Uterus (tissue), 4 donors: ENCODE data around the gene BANK1. TPM values are rescaled to one million over a fixed set of nuclear protein-coding genes. Genes with fewer than 3 reads are reported as not detected.

Experiments
- DNase-seq, 2 donors: peaks; one replicate each; pipeline ENCODE4 v3.0.0-alpha.2; 2019 to 2020
- H3K27ac ChIP-seq, 2 donors: fragments of 200-600 bp; sonication (generic); 1 replicate in 1 of 2; 2 replicates in 1 of 2; pipeline ENCODE4 v1.5.1; 2016 to 2018
- H3K27me3 ChIP-seq, 2 donors: fragments of 200-600 bp; sonication (generic); one replicate each; pipeline ENCODE4 v1.5.1; 2018 to 2019; ENCODE audit warnings: control low read depth in 1 of 2
- H3K36me3 ChIP-seq, 2 donors: fragments of 200-600 bp; sonication (generic); one replicate each; pipeline ENCODE4 v1.5.1; 2019; ENCODE audit warnings: control low read depth in 1 of 2
- H3K4me1 ChIP-seq, 2 donors: fragments of 200-600 bp; sonication (generic); one replicate each; pipeline ENCODE4 v1.5.1; 2018 to 2019; ENCODE audit warnings: control low read depth in 1 of 2
- H3K4me3 ChIP-seq, 2 donors: fragments of 200-600 bp; sonication (generic); 1 replicate in 1 of 2; 2 replicates in 1 of 2; pipeline ENCODE4 v1.5.1; 2018 to 2019; ENCODE audit warnings: mild to moderate bottlenecking in 1 of 2
- H3K9me3 ChIP-seq, 2 donors: fragments of 200-600 bp; sonication (generic); one replicate each; pipeline ENCODE4 v1.5.1; 2019; ENCODE audit warnings: control low read depth in 1 of 2
- CTCF ChIP-seq, 4 experiments: fragments of 200-600 bp in 2 of 4; fragments of 450-650 bp in 2 of 4; sonication (generic) in 2 of 4; IDR thresholded peaks; one replicate each; pipeline ENCODE4 v1.5.1; 2016 to 2019; ENCODE audit warnings: antibody characterized with exemption in 4 of 4, mild to moderate bottlenecking in 2 of 4, moderate library complexity in 1 of 4
- POLR2A ChIP-seq, 2 donors: fragments of 450-650 bp; IDR thresholded peaks; one replicate each; pipeline ENCODE4 v1.6.1; 2016; ENCODE audit warnings: antibody characterized with exemption in 2 of 2, mild to moderate bottlenecking in 1 of 2, moderate library complexity in 1 of 2
- intact Hi-C: fragments of 100-400 bp; cut with DNase I; formaldehyde crosslinking; loops from one replicate; pipeline ENCODE4 v1.15.1; 2023; ENCODE audit warnings: low total_unique reads
- total RNA-seq, 4 donors: library from RNA; depleted of rRNA in 3 of 4; stranded (reverse); fragments of >200 nt in 3 of 4; gene quantifications; one replicate each; pipeline versions ENCODE4 v1.1.0 to v1.2.4, GENCODE V29; 2014 to 2023
- donor health status: DM: yes; HTN: yes; CAD: no.

The BANK1 gene
- total RNA-seq, 4 donors from 2014 or later, result 0.49 to 3.1 (median 0.59) TPM; not detected in 1

- Histone ChIP-seq H3K4me3 (no peak overlapping the region), H3K4me1 (no peaks in the 10 kb centered on the region), H3K9me3 (no peaks in the 10 kb centered on the region), H3K27me3 (no peaks in the 10 kb centered on the region), H3K27ac (no peak overlapping the region), H3K36me3 (no peaks in the 10 kb centered on the region)
- TF ChIP-seq POLR2A (IDR thresholded peaks at IDR 0.05) (no peak), CTCF (IDR thresholded peaks at IDR 0.05) (no peak)
- intact Hi-C loops, result no loop called here
- DNase-seq, result no peak
These were observed 289.7 kb downstream of the BANK1 start for GRCh38 chr4:102080184-102080583.

- no peak overlapping the region for H3K4me3 ChIP-seq
- TF ChIP-seq POLR2A (IDR thresholded peaks at IDR 0.05), result no peak
- no peak for TF ChIP-seq CTCF (IDR thresholded peaks at IDR 0.05)
- H3K36me3 ChIP-seq, result no peaks in the 10 kb centered on the region
- intact Hi-C loops, result no loop called here
- H3K27ac ChIP-seq, result no peak overlapping the region
- no peaks in the 10 kb centered on the region for H3K27me3 ChIP-seq
- H3K9me3 ChIP-seq, result no peaks in the 10 kb centered on the region
- no peak for DNase-seq
- H3K4me1 ChIP-seq, result no peaks in the 10 kb centered on the region
These were observed 299.5 kb downstream of the BANK1 start for GRCh38 chr4:102089850-102090621.

- H3K4me3 ChIP-seq, result no peak overlapping the region
- no peaks in the 10 kb centered on the region for H3K36me3 ChIP-seq
- no peak overlapping the region for H3K27ac ChIP-seq
- no peaks in the 10 kb centered on the region for H3K4me1 ChIP-seq
- no peaks in the 10 kb centered on the region for H3K27me3 ChIP-seq
- no peaks in the 10 kb centered on the region for H3K9me3 ChIP-seq
- DNase-seq, result no peak
- intact Hi-C loops, result no loop called here
- no peak for TF ChIP-seq POLR2A (IDR thresholded peaks at IDR 0.05)
- no peak for TF ChIP-seq CTCF (IDR thresholded peaks at IDR 0.05)
These were observed 301.1 kb downstream of the BANK1 start for GRCh38 chr4:102091656-102092055.

GRCh38 chr4:102094481-102094880, 304.0 kb downstream of the BANK1 start:
- H3K4me3 ChIP-seq, result no peak overlapping the region
- DNase-seq, result no peak
- intact Hi-C loops, result no loop called here
- H3K27ac ChIP-seq, result no peak overlapping the region
- TF ChIP-seq CTCF (IDR thresholded peaks at IDR 0.05), result no peak
- no peak for TF ChIP-seq POLR2A (IDR thresholded peaks at IDR 0.05)
- no peaks in the 10 kb centered on the region for H3K4me1 ChIP-seq
- H3K27me3 ChIP-seq, result no peaks in the 10 kb centered on the region
- no peaks in the 10 kb centered on the region for H3K9me3 ChIP-seq
- H3K36me3 ChIP-seq, result no peaks in the 10 kb centered on the region

- no peak for DNase-seq
- intact Hi-C loops, result no loop called here
- Histone ChIP-seq H3K9me3 (no peaks in the 10 kb centered on the region), H3K27ac (no peak overlapping the region), H3K4me1 (no peaks in the 10 kb centered on the region), H3K36me3 (no peaks in the 10 kb centered on the region), H3K4me3 (no peak overlapping the region), H3K27me3 (no peaks in the 10 kb centered on the region)
- TF ChIP-seq POLR2A (IDR thresholded peaks at IDR 0.05), result no peak
- TF ChIP-seq CTCF (IDR thresholded peaks at IDR 0.05), result no peak
These were observed 312.8 kb downstream of the BANK1 start for GRCh38 chr4:102103368-102103767.
